D341Med (cell line): ENCODE results near the gene CEP20.

ENCODE experiments used
- DNase-seq: peaks from one replicate; pipeline ENCODE4 v3.0.0; 2012; ENCODE audit warnings: low spot score

CEP20 gene

DNA sequence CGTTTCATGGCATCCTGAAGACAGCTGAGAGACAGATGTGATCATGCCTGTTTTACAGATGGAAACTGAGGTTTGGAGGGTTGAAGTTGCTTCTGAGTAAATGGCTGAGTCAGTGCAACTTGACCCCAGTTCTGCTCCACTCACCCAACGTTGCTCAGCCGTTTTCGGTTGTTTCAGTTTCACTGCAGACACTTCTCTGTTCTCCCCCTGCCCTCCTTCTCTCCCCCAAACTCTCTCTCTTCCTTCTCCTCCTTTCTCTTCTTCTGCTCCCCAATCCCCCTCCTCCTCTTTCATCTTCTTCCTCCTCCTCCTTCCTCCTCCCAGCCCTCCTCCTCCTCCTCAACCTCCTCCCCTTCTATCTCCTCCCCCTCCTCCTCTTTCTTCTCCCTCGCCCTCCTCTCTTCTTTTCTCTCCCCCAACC, 9.4 kb upstream of the CEP20 start:
- DNase-seq, result no peak

DNA sequence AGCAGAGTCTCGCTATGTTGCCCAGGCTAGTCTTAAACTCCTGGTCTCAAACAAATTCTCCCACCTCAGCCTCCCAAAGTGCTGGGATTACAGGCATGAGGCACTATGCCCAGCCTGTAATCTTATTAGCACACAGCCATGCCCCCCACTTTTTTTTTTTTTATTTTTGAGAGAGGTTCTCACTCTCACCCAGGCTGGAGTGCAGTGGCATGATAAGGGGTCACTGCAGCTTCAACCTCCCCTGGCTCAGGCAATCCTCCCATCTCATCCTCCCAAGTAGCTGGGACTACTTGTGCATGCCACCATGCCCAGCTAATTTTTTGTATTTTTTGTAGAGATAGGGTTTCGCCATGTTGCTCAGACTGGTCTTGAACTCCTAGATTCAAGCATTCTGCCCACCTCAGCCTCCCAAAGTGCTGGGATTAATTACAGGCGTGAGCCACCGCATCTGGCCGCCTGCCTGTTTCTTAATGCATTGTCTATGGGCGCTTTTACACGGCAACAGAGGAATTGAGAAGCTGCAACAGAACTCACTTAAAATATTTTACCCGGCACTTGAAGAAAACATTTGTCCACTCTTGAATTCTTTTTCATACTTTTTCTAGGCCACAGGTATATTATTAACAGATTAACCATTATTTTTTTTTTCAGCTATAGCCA, 8.8 kb upstream of the CEP20 start:
- no peak for DNase-seq

DNA sequence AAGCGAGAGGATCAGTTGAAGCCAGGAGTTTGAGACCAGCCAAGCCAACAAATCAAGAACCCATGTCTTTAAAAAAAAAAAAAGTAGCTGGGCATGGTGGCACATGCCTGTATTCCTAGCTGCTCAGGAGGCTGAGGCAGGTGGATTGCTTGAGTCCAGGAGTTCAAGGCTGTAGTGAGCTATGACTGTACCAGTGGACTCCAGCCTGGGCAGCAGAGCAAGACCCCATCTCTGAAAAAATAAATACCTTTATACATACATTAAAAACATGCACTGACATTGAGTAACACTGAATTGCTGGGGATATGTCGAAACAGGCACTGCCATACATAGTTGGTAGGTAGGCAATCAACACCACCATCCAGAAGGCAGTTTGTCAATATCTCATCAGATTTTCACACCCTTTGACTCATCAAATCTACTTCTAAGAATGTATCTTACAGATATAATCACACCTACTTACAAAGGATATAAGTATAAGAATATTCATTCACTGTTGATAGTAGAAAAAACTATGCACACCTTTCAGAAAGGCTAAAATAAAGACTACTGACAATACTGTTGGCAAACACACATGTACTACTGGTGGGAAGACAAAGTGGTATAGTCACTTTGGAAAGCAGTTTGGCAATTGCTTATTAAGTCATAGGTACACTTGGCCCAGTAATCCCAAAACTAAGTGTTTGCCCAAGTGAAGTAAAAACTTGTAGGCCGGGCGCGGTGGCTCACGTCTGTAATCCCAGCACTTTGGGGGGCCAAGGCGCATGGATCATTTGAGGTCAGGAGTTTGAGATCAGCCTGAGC, 6.4 kb upstream of the CEP20 start:
- DNase-seq, result no peak

DNA sequence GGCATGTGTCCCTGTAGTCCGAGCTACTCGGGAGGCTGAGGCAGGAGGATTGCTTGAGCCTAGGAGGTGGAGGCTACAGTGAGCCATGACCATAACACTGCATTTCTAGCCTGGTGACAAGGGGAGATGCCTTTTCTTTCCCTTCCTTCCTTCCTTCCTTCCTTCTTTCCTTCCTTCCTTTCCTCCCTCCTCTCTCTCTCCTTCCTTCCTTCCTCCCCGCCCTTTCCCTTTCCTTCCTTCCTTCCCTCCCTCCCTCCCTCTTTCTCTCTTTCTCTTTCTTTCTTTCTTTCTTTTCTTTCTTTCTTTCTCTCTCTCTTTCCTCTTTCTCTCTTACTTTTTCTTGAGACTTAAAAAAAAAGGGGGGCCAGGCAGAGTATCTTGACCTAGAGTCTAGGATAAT, 3.1 kb upstream of the CEP20 start:
- no peak for DNase-seq

DNA sequence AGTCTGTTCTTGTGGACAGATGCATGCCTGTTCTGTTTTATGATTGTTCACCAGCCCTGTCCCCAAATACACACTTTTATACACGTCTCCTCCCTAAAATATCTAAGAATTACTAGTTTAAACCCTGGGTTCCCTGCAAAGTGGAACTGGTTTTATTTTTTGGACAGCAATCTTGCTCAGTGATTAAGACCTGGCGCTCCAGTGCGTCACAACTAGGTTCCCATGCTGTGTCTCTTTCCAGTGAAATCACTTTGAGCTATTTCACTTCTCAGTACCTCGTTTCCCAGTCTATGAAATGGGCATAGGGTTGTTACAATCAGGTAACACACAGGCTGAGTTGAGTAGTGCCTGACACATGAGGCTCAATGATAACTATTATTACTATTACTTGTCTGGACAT, 1.1 kb downstream of the CEP20 start:
- DNase-seq, result no peak

DNA sequence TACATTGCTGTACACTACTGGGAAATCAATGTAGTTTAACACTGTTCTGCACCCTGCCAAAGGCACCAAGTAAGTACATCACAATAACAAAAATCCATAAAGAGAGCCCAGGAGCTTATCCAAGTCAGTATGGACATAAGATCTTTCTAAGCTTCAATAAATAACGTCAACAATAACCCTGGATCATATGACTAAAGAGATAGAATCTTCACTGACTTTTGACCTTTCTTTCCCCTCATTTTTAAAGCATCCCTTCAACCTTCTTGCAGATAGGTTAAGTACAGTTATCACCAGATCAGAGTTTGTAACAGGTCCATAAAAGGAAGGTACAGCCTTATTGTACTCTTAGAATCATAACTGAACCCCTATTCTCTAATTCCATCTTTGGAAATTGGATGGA, 2.3 kb downstream of the CEP20 start:
- DNase-seq, result no peak

DNA sequence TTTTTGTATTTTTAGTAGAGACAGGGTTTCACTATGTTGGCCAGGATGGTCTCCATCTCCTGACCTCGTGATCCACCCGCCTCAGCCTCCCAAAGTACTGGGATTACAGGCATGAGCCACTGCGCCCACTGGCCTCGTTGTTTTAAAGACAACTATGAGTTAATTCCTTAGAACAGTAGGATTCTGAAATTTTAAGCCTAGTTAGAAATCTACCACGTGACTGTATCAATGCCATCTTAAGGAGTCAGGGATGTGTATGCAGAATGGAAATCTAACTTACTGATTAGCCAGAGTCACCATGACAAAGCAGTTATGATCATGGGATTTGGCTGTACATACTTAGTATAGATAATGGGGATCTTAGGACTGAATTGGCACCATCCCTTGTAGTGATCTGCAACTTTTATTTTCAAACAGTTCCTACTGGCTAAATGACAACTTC, 2.8 kb downstream of the CEP20 start:
- no peak for DNase-seq

DNA sequence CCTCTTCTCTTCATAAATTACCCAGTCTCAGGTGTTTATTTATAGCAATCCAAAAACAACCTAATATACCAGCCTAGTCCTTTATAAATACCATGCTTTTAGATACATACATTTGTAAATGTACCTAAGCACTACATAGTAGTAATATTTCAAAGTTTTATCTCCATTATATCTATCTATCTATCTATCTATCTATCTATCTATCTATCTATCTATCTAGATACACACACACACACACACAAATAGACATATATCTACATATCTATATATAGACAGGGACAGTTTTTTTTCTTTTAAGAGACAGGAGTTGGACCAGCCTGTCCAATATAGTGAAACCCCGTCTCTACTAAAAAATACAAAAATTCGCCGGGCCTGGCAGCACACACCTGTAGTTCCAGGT, 5.8 kb downstream of the CEP20 start:
- no peak for DNase-seq

DNA sequence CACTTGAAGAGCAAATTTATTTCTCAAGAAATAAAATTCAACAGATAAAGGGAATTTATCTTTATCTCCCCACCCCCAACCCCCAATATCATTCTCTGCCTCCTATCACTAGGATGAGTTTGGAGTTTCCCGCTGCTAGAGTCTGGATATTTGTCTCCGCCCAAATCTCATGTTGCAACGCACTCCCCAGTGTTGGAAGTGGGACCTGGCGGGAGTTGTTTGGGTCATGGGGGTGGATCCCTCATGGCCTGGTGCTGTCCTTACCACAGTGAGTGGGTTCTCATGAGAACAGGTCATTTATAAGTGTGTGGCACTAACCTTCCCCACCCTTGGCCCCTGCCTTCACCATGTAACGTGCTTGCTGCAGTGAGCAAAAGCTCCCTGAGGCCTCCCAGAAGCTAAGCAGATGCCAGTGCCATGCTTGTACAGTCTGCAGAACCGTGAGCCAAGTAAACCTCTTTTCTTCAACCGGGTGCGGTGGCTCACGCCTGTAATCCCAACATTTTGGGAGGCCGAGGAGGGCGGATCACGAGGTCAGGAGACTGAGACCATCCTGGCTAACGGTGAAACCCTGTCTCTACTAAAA, 6.5 kb downstream of the CEP20 start:
- no peak for DNase-seq

DNA sequence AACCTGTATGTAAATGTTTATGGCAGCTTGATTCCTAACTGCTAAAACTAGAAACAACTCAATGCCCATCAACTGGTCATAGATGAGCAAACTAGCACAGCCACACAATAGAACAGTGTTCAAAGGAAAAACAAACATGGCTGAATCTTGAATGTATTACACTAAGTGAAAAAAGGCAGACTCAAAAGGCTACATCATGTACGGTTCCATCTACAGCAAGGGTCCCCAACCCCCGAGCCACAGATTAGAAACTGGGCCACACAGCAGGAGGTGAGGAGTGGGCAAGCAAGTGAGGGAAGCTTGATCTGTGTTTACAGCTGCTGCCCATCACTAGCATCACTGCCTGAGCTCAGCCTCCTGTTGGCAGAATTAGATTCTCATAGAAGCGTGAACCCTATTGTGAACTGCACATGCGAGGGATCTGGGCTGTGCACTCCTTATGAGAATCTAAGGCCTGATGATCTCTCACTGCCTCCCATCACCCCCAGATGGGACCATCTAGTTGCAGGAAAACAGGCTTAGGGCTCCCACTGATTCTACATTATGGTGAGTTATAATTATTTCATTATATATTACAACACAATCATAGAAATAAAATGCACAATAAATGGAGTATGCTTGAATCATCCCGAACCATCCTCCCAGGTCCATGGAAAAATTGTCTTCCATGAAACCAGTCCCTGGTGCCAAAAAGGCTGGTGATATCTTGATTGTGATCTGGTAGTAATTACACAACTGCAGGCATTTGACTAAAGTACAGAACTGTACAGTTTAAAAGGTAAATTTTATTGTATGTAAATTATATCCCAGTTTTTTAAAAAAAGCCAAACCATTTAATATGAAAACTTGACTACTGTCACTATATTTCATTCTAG, 7.7 kb downstream of the CEP20 start:
- no peak for DNase-seq

DNA sequence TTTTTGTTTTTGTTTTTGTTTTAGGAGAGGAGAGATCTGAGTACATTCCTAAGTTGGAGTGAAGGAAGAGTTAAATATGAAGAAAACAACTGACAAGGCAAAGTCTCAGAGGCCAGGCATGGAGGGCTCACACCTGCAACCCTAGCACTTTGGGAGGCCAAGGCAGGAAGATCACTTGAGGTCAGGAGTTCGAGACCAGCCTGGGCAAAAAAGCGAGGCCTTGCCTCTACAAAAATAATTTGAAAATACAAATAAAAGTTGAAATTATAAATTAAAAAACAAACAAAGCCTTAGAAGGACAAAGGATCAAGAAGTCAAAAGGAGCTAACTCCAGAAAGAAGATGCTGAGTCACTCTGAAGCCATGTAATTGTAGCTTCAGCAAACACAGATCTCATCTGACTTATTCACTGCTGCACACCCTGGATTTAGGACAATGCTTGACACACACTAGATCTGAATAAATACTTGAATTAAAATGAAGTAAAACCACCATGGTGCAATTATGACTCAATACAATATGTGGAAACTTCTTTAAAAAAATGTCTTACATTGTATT, 9.1 kb downstream of the CEP20 start:
- DNase-seq, result no peak

DNA sequence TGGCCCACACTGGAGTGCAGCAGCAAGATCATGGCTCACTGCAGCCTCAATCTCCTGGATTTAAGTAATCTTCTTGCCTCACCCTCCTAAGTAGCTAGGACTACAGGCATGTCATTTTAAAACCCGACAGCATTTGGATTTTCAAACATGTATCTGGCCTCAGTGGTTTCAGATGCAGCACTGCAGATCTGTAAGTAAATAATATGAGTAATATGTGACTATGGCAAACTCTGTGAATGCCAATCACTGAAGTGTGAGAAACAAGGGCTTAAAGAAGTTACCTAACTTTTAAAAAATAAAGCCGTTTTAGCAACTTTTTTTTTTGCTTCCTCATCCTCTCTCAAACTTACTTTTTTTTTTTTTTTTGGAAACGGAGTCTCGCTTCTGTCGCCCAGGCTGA, 11.9 kb downstream of the CEP20 start:
- DNase-seq, result no peak

DNA sequence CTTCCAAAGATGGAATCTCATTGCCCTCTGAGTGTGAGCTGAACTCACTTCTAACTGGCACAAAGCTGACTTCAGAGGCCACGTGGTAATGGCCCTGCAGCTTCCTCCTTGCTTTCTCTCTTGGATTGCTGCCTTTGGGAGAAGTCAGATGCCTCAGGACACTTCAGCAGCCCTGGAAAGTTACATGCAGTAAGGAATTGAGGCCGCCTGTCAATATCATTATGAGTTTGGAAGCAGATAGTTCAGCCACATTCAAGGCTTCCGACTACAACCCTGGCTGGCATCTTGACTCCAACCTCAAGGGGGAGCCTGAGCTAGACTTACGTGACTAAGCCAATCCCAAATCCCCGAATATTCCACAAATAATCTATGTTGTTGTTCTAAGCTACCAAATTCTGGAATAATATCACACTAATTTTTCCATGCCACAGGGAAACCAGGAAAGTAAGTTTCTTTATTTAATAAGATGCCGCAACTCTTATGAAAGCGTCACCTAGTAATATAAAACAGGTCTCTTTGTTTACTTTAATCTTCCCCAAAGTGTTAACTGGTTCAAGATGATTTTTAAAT, 13.6 kb downstream of the CEP20 start:
- peak; percentile 68 for DNase-seq

DNA sequence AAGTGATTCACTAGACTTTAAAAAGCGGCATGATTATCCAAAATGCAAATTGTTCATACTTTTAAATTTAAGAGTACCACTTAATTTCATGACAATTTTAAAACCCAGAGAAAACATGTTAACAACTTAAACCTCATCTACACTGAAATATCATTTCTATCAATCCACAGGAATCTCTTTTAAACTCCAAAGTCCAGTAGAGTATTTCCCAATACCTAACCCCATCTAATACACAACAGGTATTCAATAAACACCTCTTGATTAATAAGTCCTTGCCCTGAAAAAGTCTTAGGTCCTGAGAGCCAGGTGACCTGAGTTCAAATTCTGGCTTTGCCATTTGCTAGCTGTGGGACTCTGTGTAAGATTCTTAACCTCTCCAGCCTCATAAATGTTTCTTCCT, 14.7 kb downstream of the CEP20 start:
- DNase-seq, result no peak

DNA sequence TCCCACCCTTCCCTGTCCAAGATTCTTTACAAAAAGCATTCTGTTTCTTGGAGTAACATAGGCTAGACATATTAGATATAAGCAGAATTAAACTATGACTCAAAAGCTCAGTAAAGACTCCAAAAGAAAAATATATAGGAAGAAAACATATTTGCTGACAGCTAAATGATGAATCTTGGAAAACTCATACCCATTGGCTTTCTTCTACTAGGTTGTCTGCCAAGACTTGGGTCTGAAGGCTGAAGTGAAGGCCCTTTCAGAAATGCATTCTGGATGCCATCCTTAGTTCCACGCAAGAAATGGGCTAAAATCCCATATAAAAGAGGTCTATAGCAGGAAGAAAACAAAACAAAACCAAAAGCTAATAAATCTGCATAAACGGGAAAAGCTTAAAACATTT, 15.1 kb downstream of the CEP20 start:
- no peak for DNase-seq

DNA sequence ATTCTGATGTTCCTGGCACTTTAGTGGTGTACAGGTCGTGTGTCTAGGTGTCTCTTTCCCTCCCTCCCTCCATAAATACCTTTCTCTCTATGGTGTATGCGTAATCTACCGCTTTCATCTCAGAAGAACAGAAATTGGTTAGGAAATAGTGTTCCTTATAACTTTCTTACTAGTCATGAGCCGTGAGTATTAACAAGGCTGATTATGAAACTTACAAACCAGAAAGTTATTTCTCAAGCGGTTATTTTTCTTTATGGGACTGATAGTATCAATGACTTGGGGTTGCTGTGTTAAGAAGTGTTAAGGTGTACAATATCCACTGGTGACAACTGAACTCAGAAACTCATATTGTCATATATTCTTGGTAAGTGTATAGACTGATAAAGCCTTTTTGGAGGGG, 18.4 kb downstream of the CEP20 start:
- DNase-seq, result no peak

DNA sequence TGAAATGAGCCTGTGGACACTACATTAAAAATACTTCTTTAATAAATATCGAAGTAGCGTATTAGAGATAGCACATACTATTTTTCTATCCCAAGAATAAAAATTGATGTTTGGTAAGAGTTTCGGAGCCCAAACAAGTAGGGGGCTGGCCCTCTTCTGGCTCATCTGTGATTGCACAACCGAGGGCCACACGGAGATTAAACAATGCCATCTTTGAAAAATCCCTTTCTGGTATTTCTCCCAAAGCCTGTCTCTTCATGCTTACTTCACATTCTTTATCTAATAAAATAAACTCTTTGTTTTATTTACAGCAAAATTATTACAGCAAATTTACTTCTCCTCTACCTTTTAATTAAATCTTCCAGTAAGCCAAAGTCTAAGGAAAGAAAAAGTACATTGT, 22.0 kb downstream of the CEP20 start:
- no peak for DNase-seq

DNA sequence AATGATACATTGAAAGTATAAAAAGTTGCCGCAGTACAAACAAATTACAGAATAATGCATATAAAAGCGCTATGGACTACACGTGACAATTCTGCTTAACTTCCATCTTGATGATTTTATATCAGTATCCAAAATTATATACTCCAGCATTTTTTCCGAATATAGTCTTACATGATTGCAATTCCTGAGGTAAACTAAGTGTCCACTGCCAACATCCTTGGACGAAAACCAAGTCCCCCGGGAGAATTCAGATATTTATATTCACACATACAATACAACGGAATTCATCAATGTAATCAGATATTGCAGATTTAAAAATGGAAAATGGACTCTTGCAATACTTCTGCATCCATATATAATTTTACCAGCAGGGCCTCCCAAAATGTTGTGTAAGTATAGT, 22.7 kb downstream of the CEP20 start:
- no peak for DNase-seq

DNA sequence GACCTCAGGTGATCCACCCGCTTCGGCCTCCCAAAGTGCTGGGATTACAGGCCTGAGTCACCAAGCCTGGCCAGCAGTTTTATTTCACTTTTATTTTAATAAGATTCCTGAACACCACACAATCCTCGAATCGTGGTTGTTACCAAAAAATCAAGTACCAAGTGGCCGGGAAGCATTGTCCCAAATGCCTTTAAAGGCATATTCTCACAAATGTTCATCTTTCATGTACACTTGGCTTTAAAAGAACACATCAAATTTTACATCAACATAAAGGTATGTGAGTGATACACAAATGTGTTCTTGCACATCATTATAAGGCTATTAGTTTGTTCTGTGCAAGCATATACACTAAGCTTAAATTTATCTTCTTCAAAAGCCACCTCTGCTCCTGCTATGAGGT, 23.5 kb downstream of the CEP20 start:
- DNase-seq, result no peak

DNA sequence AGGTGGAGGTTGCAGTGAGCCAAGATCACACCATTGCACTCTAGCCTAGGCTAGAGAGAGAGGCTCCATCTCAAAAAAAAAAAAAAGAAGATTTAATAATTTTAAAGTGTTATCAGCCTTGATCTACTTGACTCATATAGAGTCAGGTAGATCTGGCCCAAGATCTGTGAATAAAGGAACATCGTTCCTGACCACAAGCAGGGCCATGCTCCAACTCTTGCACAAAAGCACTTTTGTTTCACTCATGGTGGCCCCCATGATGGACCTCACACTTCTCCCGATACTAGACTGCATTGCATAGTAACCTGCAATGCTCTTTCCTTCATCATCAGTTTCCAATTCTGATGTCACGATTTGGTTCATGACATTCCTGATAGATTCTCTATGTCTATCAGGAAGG, 26.4 kb downstream of the CEP20 start:
- no peak for DNase-seq

DNA sequence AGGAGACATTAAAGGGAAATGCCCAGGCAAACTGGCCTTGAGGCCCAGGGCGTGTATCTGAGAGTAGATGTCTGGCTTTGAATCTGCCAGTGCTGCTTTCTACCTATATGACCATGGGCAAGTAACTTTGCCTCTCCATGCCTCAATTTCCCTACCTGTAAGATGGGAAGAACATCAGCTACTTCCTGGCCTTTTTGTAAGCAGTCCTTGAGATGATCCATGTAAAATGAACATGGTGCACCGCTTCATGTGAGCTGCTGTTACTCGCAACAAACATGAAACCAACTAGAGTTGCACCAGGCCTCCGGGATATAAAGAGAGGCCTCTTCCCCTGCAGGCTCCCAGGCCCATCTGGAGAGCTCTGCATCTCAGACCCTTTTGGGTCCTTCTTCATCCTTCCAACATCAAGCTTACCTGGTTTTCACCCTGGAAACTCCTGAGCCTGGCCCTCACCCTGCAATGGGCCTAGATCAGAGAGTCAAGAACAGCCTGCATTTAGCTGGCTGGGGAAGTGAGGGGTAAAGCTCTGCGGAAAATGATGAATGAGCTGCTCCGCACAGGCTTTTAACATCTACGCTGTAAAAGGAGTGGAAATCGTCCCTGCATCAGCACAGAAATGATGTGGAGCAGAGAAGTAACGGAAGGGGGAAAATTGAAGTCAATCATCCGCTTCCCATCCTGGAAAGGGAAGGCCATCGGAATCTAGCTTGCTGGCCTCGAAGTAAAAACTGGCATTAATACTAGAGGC, 29.3 kb downstream of the CEP20 start:
- DNase-seq, result no peak
